B cell (primary cell): ENCODE measurements around the gene TMEM132E. TPM values are rescaled to one million over a fixed set of nuclear protein-coding genes. Genes with fewer than 3 reads are reported as not detected.

ENCODE experiments used
- ATAC-seq: fragments of 200-7000 bp; cut with Tn5 transposase; one replicate; pipeline ENCODE4 v1.10.0; 2021; ENCODE audit warnings: low read depth, mild to moderate bottlenecking, moderate number of reproducible peaks, moderate library complexity
- CTCF ChIA-PET: fragments of 350-600 bp; sonication (Branson Sonifier 250); formaldehyde crosslinking; loops from one replicate; lab custom pipeline; 2021; ENCODE audit warnings: antibody characterized with exemption, inconsistent platforms; lab: Charles Lee
- POLR2A ChIA-PET: fragments of 350-600 bp; sonication (Branson Sonifier 250); formaldehyde crosslinking; loops from one replicate; lab custom pipeline; 2021; ENCODE audit warnings: antibody characterized with exemption; lab: Charles Lee
- DNase-seq: peaks from one replicate; pipeline ENCODE4 v3.0.0; 2013
- H2AFZ ChIP-seq: 2 replicates; pipeline ENCODE4 v1.6.1; 2012; ENCODE audit warnings: mild to moderate bottlenecking, low read depth, low read length; ENCODE audit not compliant: insufficient read depth, poor library complexity, severe bottlenecking
- H3K27ac ChIP-seq, 2 donors: 1 replicate in 1 of 2; 2 replicates in 1 of 2; pipeline ENCODE4 v1.5.1; 2012 to 2013; ENCODE audit warnings: low read length in 2 of 2, mild to moderate bottlenecking in 2 of 2, moderate library complexity in 1 of 2
- H3K27me3 ChIP-seq, 4 experiments: fragments of 200-600 bp in 1 of 4; sonication (generic) in 1 of 4; replicated peaks in 1 of 4; 1 replicate in 2 of 4; 2 replicates in 2 of 4; pipeline versions ENCODE4 v1.6.1 to v1.7.0; 2013 to 2016; ENCODE audit warnings: low read length in 3 of 4, mild to moderate bottlenecking in 2 of 4, mixed read lengths in 1 of 4, moderate library complexity in 1 of 4; ENCODE audit not compliant: insufficient read depth in 4 of 4, control insufficient read depth in 3 of 4; ENCODE audit errors: control extremely low read depth in 1 of 4
- H3K36me3 ChIP-seq, 2 experiments: replicated peaks in 1 of 2; 1 replicate in 1 of 2; 2 replicates in 1 of 2; pipeline versions ENCODE4 v1.6.1 to v1.7.1; 2013; ENCODE audit warnings: low read length in 1 of 2; ENCODE audit not compliant: insufficient read depth in 2 of 2, control insufficient read depth in 1 of 2; ENCODE audit errors: control extremely low read depth in 1 of 2, extremely low read depth in 1 of 2
- H3K4me1 ChIP-seq, 2 donors: fragments of 200-600 bp in 1 of 2; sonication (generic) in 1 of 2; 1 replicate in 1 of 2; 2 replicates in 1 of 2; pipeline versions ENCODE4 v1.5.1 to v1.6.1; 2013 to 2017; ENCODE audit warnings: low read length in 2 of 2; ENCODE audit not compliant: control insufficient read depth in 2 of 2, insufficient read depth in 2 of 2
- H3K4me2 ChIP-seq: replicated peaks from 2 replicates; pipeline ENCODE3; 2012; ENCODE audit warnings: mild to moderate bottlenecking, low read depth, low read length; ENCODE audit not compliant: poor library complexity, severe bottlenecking
- H3K4me3 ChIP-seq, 5 experiments: fragments of 200-600 bp in 1 of 5; sonication (generic) in 1 of 5; 1 replicate in 3 of 5; 2 replicates in 2 of 5; pipeline versions ENCODE4 v1.5.1 to v1.7.0; 2011 to 2016; ENCODE audit warnings: low read length in 4 of 5, mild to moderate bottlenecking in 4 of 5, low read depth in 2 of 5, control low read depth in 1 of 5, moderate library complexity in 1 of 5; ENCODE audit not compliant: insufficient read depth in 1 of 5; ENCODE audit errors: control extremely low read depth in 1 of 5, extremely low read depth in 1 of 5
- H3K79me2 ChIP-seq: fragments of 200-600 bp; sonication (generic); one replicate; pipeline ENCODE4 v1.6.0; 2016; ENCODE audit warnings: low read length; ENCODE audit not compliant: control insufficient read depth, insufficient read depth
- H3K9ac ChIP-seq: fragments of 200-600 bp; sonication (generic); 2 replicates; pipeline ENCODE4 v1.6.1; 2017; ENCODE audit warnings: mild to moderate bottlenecking, low read length, moderate library complexity
- H3K9me3 ChIP-seq, 3 donors: one replicate each; pipeline versions ENCODE4 v1.6.1 to v1.7.1; 2013; ENCODE audit warnings: low read length in 2 of 3; ENCODE audit not compliant: control insufficient read depth in 2 of 3, insufficient read depth in 1 of 3; ENCODE audit errors: control extremely low read depth in 1 of 3
- H4K20me1 ChIP-seq: 2 replicates; pipeline ENCODE4 v1.6.0; 2012; ENCODE audit warnings: mild to moderate bottlenecking, low read length; ENCODE audit not compliant: insufficient read depth, control insufficient read depth, poor library complexity, severe bottlenecking
- H3K27ac Mint-ChIP-seq: one replicate; pipeline ENCODE4 v1.8.0; 2021; ENCODE audit warnings: mixed read lengths
- H3K27me3 Mint-ChIP-seq: one replicate; pipeline ENCODE4 v1.8.0; 2021; ENCODE audit warnings: mixed read lengths
- H3K4me1 Mint-ChIP-seq: one replicate; pipeline ENCODE4 v1.8.0; 2021; ENCODE audit warnings: mixed read lengths
- H3K4me3 Mint-ChIP-seq: one replicate; pipeline ENCODE4 v1.8.0; 2021; ENCODE audit warnings: mixed read lengths
- H3K9me3 Mint-ChIP-seq: one replicate; pipeline ENCODE4 v1.8.0; 2022; ENCODE audit warnings: mixed read lengths; ENCODE audit not compliant: insufficient read depth
- CTCF ChIP-seq: fragments of 200-600 bp; IDR thresholded peaks from one replicate; pipeline ENCODE4 v1.8.0; 2022; ENCODE audit warnings: antibody characterized with exemption, mild to moderate bottlenecking
- EZH2 ChIP-seq: IDR thresholded peaks from 2 replicates; pipeline ENCODE4 v1.6.1; 2012; ENCODE audit warnings: borderline replicate concordance, low read depth, mild to moderate bottlenecking, moderate library complexity, low read length; ENCODE audit not compliant: insufficient read depth, poor library complexity, severe bottlenecking
- WGBS: methylation state at CpG from one replicate; pipeline ENCODE4 v1.1.5; 2013; ENCODE audit warnings: missing lambda C conversion rate; ENCODE audit not compliant: insufficient coverage; 5-methylcytosine and 5-hydroxymethylcytosine counted together
- intact Hi-C: fragments of 100-400 bp; cut with micrococcal nuclease; formaldehyde crosslinking; loops from one replicate; pipeline ENCODE4 v1.10.0; 2022
- polyA plus RNA-seq: library from polyadenylated mRNA; depleted of rRNA; stranded (reverse); fragments of >200 nt; gene quantifications from 2 replicates; pipeline ENCODE4 v1.2.3, GENCODE V29; 2012
- total RNA-seq, 2 donors: library from RNA; stranded (reverse); fragments of 120-200 nt in 1 of 2; gene quantifications; 1 replicate in 1 of 2; 2 replicates in 1 of 2; pipeline versions ENCODE4 v1.2.3 to v1.2.4, GENCODE V29; 2013 to 2022

Gene TMEM132E
- total and polyA plus RNA-seq, 2 donors (not counting 1 experiment from before 2014, with no cell fraction given) = not detected

- ATAC-seq = no peak
- Mint-ChIP-seq H3K4me3 (no peak overlapping the region), H3K9me3 (no peaks in the 10 kb centered on the region), H3K4me1 (no peaks in the 10 kb centered on the region), H3K27me3 (peaks cover 42% of the 10 kb centered on the region), H3K27ac (no peak overlapping the region)
- Histone ChIP-seq H3K4me1 (no peaks in the 10 kb centered on the region), H3K4me3 (no peak overlapping the region), H2AFZ (no peak overlapping the region), H3K27ac (no peak overlapping the region), H3K79me2 (no peaks in the 10 kb centered on the region), H3K27me3 (peaks cover 0 to 30% (median 11%) of the 10 kb centered on the region in 4 experiments), H3K9me3 (no peaks in the 10 kb centered on the region), H3K9ac (no peak overlapping the region), H3K4me2 (no peak overlapping the region), H4K20me1 (no peaks in the 10 kb centered on the region), H3K36me3 (no peaks in the 10 kb centered on the region)
- POLR2A ChIA-PET = no interaction called here
- no peak for TF ChIP-seq CTCF
- TF ChIP-seq EZH2 = no peak
- CTCF ChIA-PET = no interaction called here
- intact Hi-C loops = loop anchor here (5.0 kb wide), 1 partner anchor 457 kb away; no protein-coding TSS in a partner anchor
- no peak for DNase-seq
- WGBS = no CpG with 5 or more reads among the region's 3 CpGs
Observed at GRCh38 chr17:34539881-34540280, 39.5 kb upstream of the TMEM132E start.

- H4K20me1 ChIP-seq = no peaks in the 10 kb centered on the region
- Mint-ChIP-seq H3K27me3 (peaks cover 44% of the 10 kb centered on the region), H3K27ac (no peak overlapping the region)
Observed at GRCh38 chr17:34542700-34543336, 36.6 kb upstream of the TMEM132E start.

More at GRCh38 chr17:34542700-34543336, 36.6 kb upstream of the TMEM132E start:
- no peaks in the 10 kb centered on the region for H3K4me1 ChIP-seq
- ChIA-PET CTCF (interaction anchor here (0.6 to 2.4 kb wide), 18 partner anchors 10 to 1205 kb away, joined by 3 to 27 read pairs (median 4); partner anchors contain the start of genes CCT6B, FNDC8, LIG3 and RAD51D), POLR2A (no interaction called here)
- DNase-seq = peak; percentile 65
- no peak overlapping the region for H3K27ac ChIP-seq
- H3K4me1 Mint-ChIP-seq = no peaks in the 10 kb centered on the region
- H3K4me2 ChIP-seq = no peak overlapping the region
- H3K27me3 ChIP-seq = peaks cover 0 to 22% (median 10%) of the 10 kb centered on the region in 4 experiments
- H3K9me3 ChIP-seq = no peaks in the 10 kb centered on the region
- peak; percentile 45 for ATAC-seq
- H3K79me2 ChIP-seq = no peaks in the 10 kb centered on the region
- H3K9me3 Mint-ChIP-seq = no peaks in the 10 kb centered on the region
- no peak overlapping the region for H2AFZ ChIP-seq
- no peak overlapping the region for H3K9ac ChIP-seq
- no peak overlapping the region for H3K4me3 ChIP-seq
- intact Hi-C loops = loop anchor here (1.0 to 5.0 kb wide), 3 partner anchors 95 to 454 kb away; partner anchors contain the start of gene LIG3
- TF ChIP-seq CTCF = peak; percentile 92
- no peak for TF ChIP-seq EZH2
- 4% methylated on average over 4 of the region's 8 CpGs for WGBS
- H3K4me3 Mint-ChIP-seq = no peak overlapping the region
- H3K36me3 ChIP-seq = no peaks in the 10 kb centered on the region
